Activated naive CD8-positive, alpha-beta T cell (primary cell): ENCODE results near the gene LATS1.
A peak's percentile ranks its signal among the peaks of the same experiment; 100 is the strongest.
"Not testable (repeated sequence)": the region's sequence is repeated elsewhere in the genome, so short reads cannot be mapped to it uniquely, and the experiment has no call there.

ENCODE experiments used
- H3K27ac Mint-ChIP-seq: one replicate; pipeline ENCODE4 v1.8.0; 2021; ENCODE audit warnings: mixed read lengths
- H3K27me3 Mint-ChIP-seq: one replicate; pipeline ENCODE4 v1.8.0; 2021; ENCODE audit warnings: mixed read lengths
- H3K36me3 Mint-ChIP-seq: one replicate; pipeline ENCODE4 v1.8.0; 2021; ENCODE audit warnings: mixed read lengths
- H3K4me1 Mint-ChIP-seq: one replicate; pipeline ENCODE4 v1.8.0; 2021; ENCODE audit warnings: low read depth, mixed read lengths
- H3K4me3 Mint-ChIP-seq: one replicate; pipeline ENCODE4 v1.8.0; 2021; ENCODE audit warnings: mild to moderate bottlenecking, mixed read lengths
- H3K9me3 Mint-ChIP-seq: one replicate; pipeline ENCODE4 v1.8.0; 2021; ENCODE audit warnings: low read depth, mixed read lengths

The LATS1 gene

DNA sequence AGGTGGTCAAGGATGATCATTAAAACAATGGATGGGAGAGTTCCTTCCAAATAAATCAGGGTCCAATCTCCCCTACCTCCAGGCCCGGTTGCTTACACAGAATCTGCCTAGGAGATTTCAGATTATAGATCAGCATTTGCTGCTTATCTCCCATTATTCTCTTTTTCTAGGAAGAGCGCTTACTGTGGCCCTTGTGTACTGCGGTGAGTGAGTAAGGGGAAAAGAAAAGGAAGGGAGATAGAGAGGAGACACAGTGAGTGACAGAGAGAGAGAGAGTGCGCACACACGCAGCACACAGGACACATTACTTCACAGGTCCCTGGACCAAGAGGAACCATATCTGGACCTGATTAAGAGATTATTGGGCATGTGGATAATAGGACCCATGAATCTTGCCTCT is 6.2 kb downstream of the LATS1 start:
- peaks cover 62% of the 10 kb centered on the region for H3K4me1 Mint-ChIP-seq

GRCh38 chr6:149701714-149702113 is 16.2 kb downstream of the LATS1 start:
- H3K4me1 Mint-ChIP-seq = peaks cover 56% of the 10 kb centered on the region
- H3K27me3 Mint-ChIP-seq = no peaks in the 10 kb centered on the region
- H3K9me3 Mint-ChIP-seq = no peaks in the 10 kb centered on the region
- no peaks in the 10 kb centered on the region for H3K36me3 Mint-ChIP-seq
- H3K4me3 Mint-ChIP-seq = no peak overlapping the region
- no peak overlapping the region for H3K27ac Mint-ChIP-seq

More for the DNA sequence above, 6.2 kb downstream of the LATS1 start:
- Mint-ChIP-seq H3K27me3 (no peaks in the 10 kb centered on the region), H3K4me3 (peak overlapping the region; percentile 28), H3K9me3 (no peaks in the 10 kb centered on the region), H3K27ac (peak overlapping the region; percentile 66), H3K36me3 (peaks cover 2% of the 10 kb centered on the region)

- Mint-ChIP-seq H3K36me3 (no peaks in the 10 kb centered on the region), H3K4me3 (no peak overlapping the region), H3K9me3 (no peaks in the 10 kb centered on the region), H3K27me3 (no peaks in the 10 kb centered on the region), H3K27ac (no peak overlapping the region), H3K4me1 (peaks cover 48% of the 10 kb centered on the region)
Measured at GRCh38 chr6:149699150-149699549, 18.8 kb downstream of the LATS1 start.

GRCh38 chr6:149698175-149698574 is 19.7 kb downstream of the LATS1 start:
- H3K9me3 Mint-ChIP-seq = no peaks in the 10 kb centered on the region
- H3K27ac Mint-ChIP-seq = no peak overlapping the region
- H3K36me3 Mint-ChIP-seq = no peaks in the 10 kb centered on the region
- peaks cover 42% of the 10 kb centered on the region for H3K4me1 Mint-ChIP-seq
- no peak overlapping the region for H3K4me3 Mint-ChIP-seq
- H3K27me3 Mint-ChIP-seq = no peaks in the 10 kb centered on the region

DNA sequence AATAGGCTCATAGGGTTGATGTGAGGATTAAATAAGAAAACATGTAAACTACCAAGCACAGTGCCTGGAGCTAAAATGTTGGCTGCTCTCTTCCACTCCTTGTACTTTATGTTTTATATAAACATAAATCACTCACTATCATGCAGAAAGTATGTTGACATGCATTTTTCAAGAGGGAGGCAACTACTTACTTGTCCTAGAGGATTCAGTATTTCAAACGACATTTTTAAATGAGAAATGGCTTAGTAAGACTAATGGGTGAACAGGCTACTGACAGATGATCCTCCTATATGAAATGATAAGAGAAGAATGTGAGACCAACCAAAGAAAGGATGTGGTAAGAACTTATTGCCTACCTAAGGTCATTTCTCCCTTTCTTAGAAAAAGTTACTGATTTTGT is 21.0 kb downstream of the LATS1 start:
- H3K36me3 Mint-ChIP-seq = no peaks in the 10 kb centered on the region
- H3K27me3 Mint-ChIP-seq = no peaks in the 10 kb centered on the region

GRCh38 chr6:149694921-149695320 is 23.0 kb downstream of the LATS1 start:
- Mint-ChIP-seq H3K4me3 (no peak overlapping the region), H3K4me1 (peaks cover 33% of the 10 kb centered on the region), H3K27me3 (no peaks in the 10 kb centered on the region), H3K27ac (no peak overlapping the region), H3K36me3 (no peaks in the 10 kb centered on the region), H3K9me3 (no peaks in the 10 kb centered on the region)

More for the DNA sequence above, 21.0 kb downstream of the LATS1 start:
- no peaks in the 10 kb centered on the region for H3K9me3 Mint-ChIP-seq
- H3K27ac Mint-ChIP-seq = peak overlapping the region; percentile 58
- H3K4me1 Mint-ChIP-seq = peaks cover 39% of the 10 kb centered on the region
- no peak overlapping the region for H3K4me3 Mint-ChIP-seq

- Mint-ChIP-seq H3K36me3 (peaks cover 4% of the 10 kb centered on the region), H3K4me1 (peaks cover 25% of the 10 kb centered on the region), H3K27ac (no peak overlapping the region)
Measured at GRCh38 chr6:149691201-149691600, 26.7 kb downstream of the LATS1 start.

DNA sequence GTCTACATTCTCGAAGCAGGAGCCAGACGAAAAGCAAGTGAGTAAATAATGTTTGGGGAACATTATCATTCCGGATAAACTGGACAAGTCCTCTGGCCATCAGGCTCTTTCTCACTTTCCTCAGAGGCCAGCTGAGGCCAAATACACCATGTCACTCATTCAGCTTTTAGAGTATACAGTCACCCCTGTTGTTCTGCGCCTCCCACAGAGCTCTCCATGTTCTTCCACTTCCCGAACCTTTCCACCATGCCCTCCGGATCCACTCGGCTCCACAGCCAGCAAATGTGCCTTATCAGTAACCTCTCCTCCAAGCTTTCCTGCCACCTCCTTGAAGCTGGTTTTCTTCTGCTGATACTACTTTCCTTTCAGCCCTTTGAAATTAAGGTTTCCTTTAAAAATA is 31.7 kb downstream of the LATS1 start:
- H3K36me3 Mint-ChIP-seq = peaks cover 7% of the 10 kb centered on the region

More at GRCh38 chr6:149691201-149691600, 26.7 kb downstream of the LATS1 start:
- Mint-ChIP-seq H3K27me3 (no peaks in the 10 kb centered on the region), H3K4me3 (no peak overlapping the region), H3K9me3 (no peaks in the 10 kb centered on the region)

DNA sequence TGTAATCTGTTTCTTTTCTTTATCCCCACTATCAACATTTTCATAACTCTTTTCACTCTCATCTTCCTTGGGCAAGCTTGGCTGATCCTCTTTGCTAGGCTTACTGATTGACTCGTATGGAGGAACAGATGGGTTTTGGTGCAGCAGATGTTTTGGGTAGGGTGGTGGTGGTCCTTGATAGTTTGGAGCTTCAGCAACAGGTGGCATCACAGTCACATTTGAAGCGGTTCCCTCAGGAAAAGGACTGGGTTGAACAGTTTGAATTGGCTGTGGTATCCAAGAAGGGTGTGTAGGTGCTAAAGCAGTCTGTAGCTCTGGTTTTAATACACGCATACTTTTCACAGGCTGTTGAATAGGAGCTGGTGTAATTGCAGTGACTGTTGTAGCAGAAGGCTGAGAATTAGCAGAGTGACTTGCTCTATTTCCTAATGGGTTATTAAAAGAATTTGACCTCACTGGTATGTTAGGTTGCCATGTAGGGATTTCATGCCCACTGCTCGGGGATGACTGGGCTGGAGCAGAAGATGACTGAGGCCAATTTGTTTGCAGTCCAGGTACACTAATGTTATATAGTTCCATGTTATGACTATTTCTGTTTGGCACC is 34.5 kb downstream of the LATS1 start:
- peaks cover 5% of the 10 kb centered on the region for H3K36me3 Mint-ChIP-seq
- H3K9me3 Mint-ChIP-seq = no peaks in the 10 kb centered on the region
- H3K27ac Mint-ChIP-seq = peak overlapping the region; percentile 61
- no peaks in the 10 kb centered on the region for H3K27me3 Mint-ChIP-seq
- peaks cover 19% of the 10 kb centered on the region for H3K4me1 Mint-ChIP-seq
- H3K4me3 Mint-ChIP-seq = no peak overlapping the region

More for the DNA sequence above, 31.7 kb downstream of the LATS1 start:
- H3K4me1 Mint-ChIP-seq = peaks cover 18% of the 10 kb centered on the region
- H3K27ac Mint-ChIP-seq = peak overlapping the region; percentile 82
- no peaks in the 10 kb centered on the region for H3K27me3 Mint-ChIP-seq
- no peak overlapping the region for H3K4me3 Mint-ChIP-seq
- no peaks in the 10 kb centered on the region for H3K9me3 Mint-ChIP-seq

GRCh38 chr6:149681845-149682244 is 36.1 kb downstream of the LATS1 start:
- not testable (repeated sequence) for H3K4me3 Mint-ChIP-seq, H3K9me3 Mint-ChIP-seq, H3K27me3 Mint-ChIP-seq, H3K36me3 Mint-ChIP-seq, H3K27ac Mint-ChIP-seq
- peaks cover 16% of the 10 kb centered on the region for H3K4me1 Mint-ChIP-seq

GRCh38 chr6:149681209-149681608 is 36.7 kb downstream of the LATS1 start:
- Mint-ChIP-seq H3K27me3 (no peaks in the 10 kb centered on the region), H3K27ac (no peak overlapping the region), H3K36me3 (peaks cover 3% of the 10 kb centered on the region)

DNA sequence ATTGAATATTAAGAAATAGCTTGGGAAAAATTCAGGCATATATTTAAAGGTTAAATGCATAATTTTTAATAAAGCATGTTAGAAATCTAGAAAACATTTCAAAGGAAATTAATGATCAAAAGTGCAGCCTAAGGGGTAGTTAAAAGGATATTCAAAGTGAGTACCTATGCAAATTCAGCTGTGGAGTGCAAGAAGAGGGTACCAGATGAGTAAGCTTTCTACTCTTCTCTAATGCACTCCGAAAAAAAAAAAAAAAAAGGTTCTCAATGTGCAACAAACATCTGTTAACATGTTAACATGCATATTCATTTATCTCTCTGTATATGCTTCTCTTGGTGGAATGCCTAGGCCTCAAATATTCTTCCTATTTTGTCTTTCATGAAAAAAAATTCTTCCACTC is 37.4 kb downstream of the LATS1 start:
- Mint-ChIP-seq H3K4me1 (peaks cover 9% of the 10 kb centered on the region), H3K27me3 (no peaks in the 10 kb centered on the region), H3K27ac (peak overlapping the region; percentile 8), H3K9me3 (no peaks in the 10 kb centered on the region), H3K36me3 (peaks cover 3% of the 10 kb centered on the region), H3K4me3 (no peak overlapping the region)

More at GRCh38 chr6:149681209-149681608, 36.7 kb downstream of the LATS1 start:
- H3K9me3 Mint-ChIP-seq = no peaks in the 10 kb centered on the region
- H3K4me1 Mint-ChIP-seq = peaks cover 10% of the 10 kb centered on the region
- H3K4me3 Mint-ChIP-seq = no peak overlapping the region

DNA sequence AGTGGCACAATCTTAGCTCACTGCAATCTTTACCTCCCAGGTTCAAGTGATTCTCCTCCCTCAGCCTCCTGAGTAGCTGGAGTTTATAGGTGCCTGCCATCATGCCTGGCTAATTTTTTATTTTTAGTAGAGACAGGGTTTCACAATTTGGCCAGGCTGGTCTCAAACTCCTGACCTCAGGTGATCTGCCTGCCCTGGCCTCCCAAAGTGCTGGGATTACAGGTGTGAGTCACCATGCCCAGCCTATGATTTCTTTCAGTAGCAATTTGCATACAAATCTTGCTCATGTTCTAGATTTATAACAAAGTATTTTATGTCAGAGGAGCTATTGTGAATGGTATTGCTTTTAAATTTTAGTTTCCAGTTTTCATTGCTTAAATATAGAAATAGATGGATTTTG is 45.6 kb downstream of the LATS1 start:
- not testable (repeated sequence) for H3K9me3 Mint-ChIP-seq, H3K27ac Mint-ChIP-seq, H3K4me1 Mint-ChIP-seq, H3K27me3 Mint-ChIP-seq, H3K36me3 Mint-ChIP-seq, H3K4me3 Mint-ChIP-seq

- H3K27me3 Mint-ChIP-seq = no peaks in the 10 kb centered on the region
- no peak overlapping the region for H3K4me3 Mint-ChIP-seq
- H3K4me1 Mint-ChIP-seq = no peaks in the 10 kb centered on the region
- peaks cover 3% of the 10 kb centered on the region for H3K36me3 Mint-ChIP-seq
- H3K27ac Mint-ChIP-seq = no peak overlapping the region
- no peaks in the 10 kb centered on the region for H3K9me3 Mint-ChIP-seq
Measured at GRCh38 chr6:149660028-149660427, 57.9 kb downstream of the LATS1 start.

DNA sequence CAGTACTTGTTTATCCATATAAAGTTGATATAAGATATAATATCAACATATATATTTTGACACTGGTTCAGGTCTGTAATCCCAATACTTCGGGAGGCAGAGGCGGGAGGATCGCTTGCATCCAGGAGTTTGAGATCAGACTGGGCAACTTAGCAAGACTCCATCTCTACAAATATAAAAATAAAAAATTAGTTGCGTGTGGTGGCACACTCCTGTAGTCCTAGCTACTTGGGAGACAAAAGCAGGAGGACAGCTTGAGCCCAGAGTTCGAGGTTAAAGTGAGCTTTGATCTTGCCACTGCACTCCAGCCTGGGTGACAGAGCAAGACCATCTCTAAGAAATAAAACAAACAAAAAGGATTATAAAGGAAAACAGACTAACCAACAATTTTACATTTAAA is 60.5 kb downstream of the LATS1 start:
- Mint-ChIP-seq H3K27ac (no peak overlapping the region), H3K36me3 (peaks cover 3% of the 10 kb centered on the region), H3K4me3 (no peak overlapping the region)

GRCh38 chr6:149651056-149651455 is 66.8 kb downstream of the LATS1 start:
- H3K9me3 Mint-ChIP-seq = no peaks in the 10 kb centered on the region
- no peaks in the 10 kb centered on the region for H3K27me3 Mint-ChIP-seq
- H3K27ac Mint-ChIP-seq = no peak overlapping the region
- H3K36me3 Mint-ChIP-seq = no peaks in the 10 kb centered on the region
- no peak overlapping the region for H3K4me3 Mint-ChIP-seq
- H3K4me1 Mint-ChIP-seq = peaks cover 20% of the 10 kb centered on the region

More for the DNA sequence above, 60.5 kb downstream of the LATS1 start:
- no peaks in the 10 kb centered on the region for H3K4me1 Mint-ChIP-seq
- H3K9me3 Mint-ChIP-seq = no peaks in the 10 kb centered on the region
- H3K27me3 Mint-ChIP-seq = no peaks in the 10 kb centered on the region
